HG03378 (cell line): Measurements from ENCODE around the gene TCTN2.

Experiments
- ATAC-seq: cut with Tn5 transposase; IDR thresholded peaks from one replicate; pipeline ENCODE4 v1.9.1; 2021; ENCODE audit warnings: mild to moderate bottlenecking, moderate library complexity; ENCODE audit not compliant: unreplicated experiment

TCTN2 gene

DNA sequence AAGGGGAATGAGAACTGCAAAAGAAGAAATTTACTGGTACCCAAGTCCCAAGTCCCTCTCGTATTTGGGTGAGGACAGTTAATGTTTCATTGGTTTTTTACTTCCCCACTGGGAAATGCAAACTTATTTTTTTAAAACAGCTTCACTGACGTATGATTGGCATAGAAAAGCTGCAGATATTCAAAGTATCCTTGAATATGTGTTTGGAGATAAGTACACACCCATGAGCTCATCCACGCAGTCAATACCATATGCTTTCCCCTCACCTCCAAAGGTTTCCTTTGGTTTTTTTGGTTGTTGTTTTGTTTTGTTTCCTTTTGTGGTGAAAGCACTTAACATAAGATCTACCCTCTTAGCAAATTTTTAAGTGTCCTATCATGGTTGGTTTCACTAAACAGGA lies 13.1 kb downstream of the TCTN2 start:
- ATAC-seq, result no peak

GRCh38 chr12:123686636-123687190 lies 15.8 kb downstream of the TCTN2 start:
- ATAC-seq, result no peak

- no peak for ATAC-seq
Measured at GRCh38 chr12:123690191-123690840, 19.4 kb downstream of the TCTN2 start.

- ATAC-seq, result no peak
Measured at GRCh38 chr12:123696207-123696606, 25.3 kb downstream of the TCTN2 start.

GRCh38 chr12:123696646-123697045 lies 25.7 kb downstream of the TCTN2 start:
- no peak for ATAC-seq

- no peak for ATAC-seq
Measured at GRCh38 chr12:123705935-123706334, 35.0 kb downstream of the TCTN2 start.

GRCh38 chr12:123707466-123707865 lies 36.6 kb downstream of the TCTN2 start:
- no peak for ATAC-seq

- ATAC-seq, result no peak
Measured at GRCh38 chr12:123712780-123713319, 41.9 kb downstream of the TCTN2 start.

DNA sequence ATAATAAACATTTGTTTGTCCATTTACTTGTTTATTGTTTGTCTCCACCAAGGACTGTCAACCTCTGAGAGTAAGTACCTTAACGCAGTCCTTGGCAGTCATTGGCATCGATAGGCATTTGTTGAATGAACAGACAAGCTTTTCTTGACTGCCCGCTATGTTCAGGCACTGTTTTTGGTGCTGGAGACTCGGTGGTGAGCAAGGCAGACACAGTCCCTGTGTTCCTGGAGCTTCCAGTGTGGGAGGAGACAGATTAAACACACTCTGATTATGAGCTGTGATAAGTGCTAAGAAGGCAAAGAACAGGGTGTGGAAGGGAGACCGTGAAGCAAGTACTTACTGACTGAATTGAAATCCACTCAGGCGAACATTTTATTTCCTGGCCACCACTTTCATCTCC lies 42.5 kb downstream of the TCTN2 start:
- ATAC-seq, result no peak

GRCh38 chr12:123713823-123714585 lies 43.1 kb downstream of the TCTN2 start:
- peak; percentile 35 for ATAC-seq

GRCh38 chr12:123715195-123715594 lies 44.3 kb downstream of the TCTN2 start:
- ATAC-seq, result no peak

- ATAC-seq, result no peak
Measured at GRCh38 chr12:123717350-123717749, 46.4 kb downstream of the TCTN2 start.

DNA sequence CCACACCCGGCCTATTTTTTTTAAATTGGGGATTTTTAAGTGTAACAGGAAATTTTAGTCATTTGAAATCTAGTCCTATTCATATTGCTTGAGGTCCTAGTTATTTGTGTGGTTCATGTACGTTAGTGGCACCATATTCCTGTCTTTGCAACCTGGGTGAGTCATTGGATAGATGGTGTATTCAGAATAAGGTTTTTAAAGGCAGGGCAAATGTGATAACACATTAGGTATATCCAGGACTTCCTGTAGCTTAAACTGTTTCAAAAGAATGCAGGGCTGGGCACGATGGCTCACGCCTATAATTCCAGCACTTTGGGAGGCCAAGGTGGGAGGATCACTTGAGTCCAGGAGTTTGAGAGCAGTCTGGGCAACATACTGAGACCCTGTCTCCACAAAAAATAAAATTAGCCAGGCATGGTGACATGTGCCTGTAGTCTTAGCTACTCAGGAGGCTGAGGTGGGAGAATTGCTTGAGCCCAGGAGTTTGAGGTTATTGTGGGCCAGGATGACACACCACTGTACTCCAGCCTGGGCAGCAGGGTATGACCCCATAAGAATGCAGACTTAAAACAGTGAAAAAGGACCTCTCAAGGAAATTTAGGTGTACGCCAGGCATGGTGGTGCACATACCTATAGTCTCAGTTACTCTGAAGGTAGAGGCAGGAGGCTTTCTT lies 49.4 kb downstream of the TCTN2 start:
- no peak for ATAC-seq

- ATAC-seq, result no peak
Measured at GRCh38 chr12:123721245-123721644, 50.3 kb downstream of the TCTN2 start.

- no peak for ATAC-seq
Measured at GRCh38 chr12:123723011-123723410, 52.1 kb downstream of the TCTN2 start.

GRCh38 chr12:123723765-123724164 lies 52.9 kb downstream of the TCTN2 start:
- no peak for ATAC-seq

DNA sequence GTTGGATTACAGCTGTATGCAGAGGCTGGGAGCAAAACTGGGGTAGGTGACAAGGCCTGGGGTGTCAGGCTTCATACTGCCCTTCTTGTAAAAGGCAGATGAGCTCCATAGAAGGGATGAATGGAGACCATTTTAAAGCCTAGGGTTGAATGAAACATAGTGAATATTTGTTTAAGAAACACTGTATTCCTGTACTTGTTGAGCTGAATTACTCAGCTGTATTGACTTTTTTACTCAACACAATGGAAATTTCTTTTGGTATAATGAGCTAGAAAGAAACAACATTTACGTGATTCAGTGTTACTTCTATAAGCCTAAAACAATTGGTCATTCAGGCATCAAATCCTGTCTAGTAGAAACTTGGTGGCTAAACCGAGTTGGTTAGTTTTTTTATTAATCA lies 55.3 kb downstream of the TCTN2 start:
- ATAC-seq, result no peak

- no peak for ATAC-seq
Measured at GRCh38 chr12:123726962-123727361, 56.0 kb downstream of the TCTN2 start.

GRCh38 chr12:123727878-123728277 lies 57.0 kb downstream of the TCTN2 start:
- ATAC-seq, result no peak

DNA sequence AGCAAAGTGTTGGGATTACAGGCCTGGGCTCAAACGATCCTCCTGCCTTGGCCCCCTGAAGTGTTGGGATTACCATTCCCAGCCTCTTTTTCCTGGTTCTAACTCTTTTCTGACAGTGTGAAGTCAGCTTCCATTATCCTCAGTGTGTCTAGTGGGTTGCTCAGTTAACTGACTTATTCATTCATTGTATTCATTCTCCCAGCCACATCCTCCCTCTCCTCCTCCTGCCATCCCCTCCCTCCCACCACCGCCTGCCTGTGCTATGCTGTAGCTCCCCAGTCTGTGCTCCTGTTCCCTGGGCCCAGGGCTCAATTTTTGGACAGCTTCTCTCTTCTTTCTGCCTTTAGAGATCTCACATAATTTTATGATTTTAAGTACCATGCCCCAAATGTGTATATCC lies 60.7 kb downstream of the TCTN2 start:
- no peak for ATAC-seq

- ATAC-seq, result no peak
Measured at GRCh38 chr12:123732251-123732650, 61.3 kb downstream of the TCTN2 start.
